ENCODE results near the gene TBC1D5. TPM values are rescaled to one million over a fixed set of nuclear protein-coding genes. Genes with fewer than 3 reads are reported as not detected.
"Not testable (repeated sequence)": the region's sequence is repeated elsewhere in the genome, so short reads cannot be mapped to it uniquely, and the experiment has no call there.

Gene TBC1D5
- total and polyA plus RNA-seq, 12 donors: 6.4 to 108 (median 70.7) TPM

DNA sequence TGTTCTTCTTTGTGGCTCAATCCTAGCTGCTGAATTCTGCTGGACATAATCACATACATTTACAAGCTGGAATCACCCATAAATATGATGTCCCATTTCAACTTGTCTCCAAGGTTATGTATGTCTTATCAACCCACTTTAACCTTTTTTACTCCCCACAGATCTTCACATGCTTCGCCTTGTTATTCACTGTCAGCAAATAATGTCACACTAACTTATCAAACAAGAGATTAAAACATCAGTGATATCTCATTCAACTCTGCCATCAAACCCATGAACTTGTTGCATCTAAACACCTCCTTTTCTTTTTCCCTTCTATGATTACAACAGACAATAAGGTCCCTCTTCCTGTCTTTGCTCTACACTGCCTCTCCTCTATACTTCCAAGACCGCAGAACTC lies 240.7 kb downstream of the TBC1D5 start:
- WGBS, 4 donors: 95 to 97% (median 95%) methylated on average over 2 of the region's 2 CpGs
- peaks cover 16 to 25% of the 10 kb centered on the region in 2 donors for H3K4me1 ChIP-seq (replicated peaks in 1 of 2)
- H3K9me3 ChIP-seq (replicated peaks in 1 of 3): no peaks in the 10 kb centered on the region
- no peak for TF ChIP-seq POLR2A (IDR thresholded peaks at IDR 0.05)
- TF ChIP-seq, protein P1, sequence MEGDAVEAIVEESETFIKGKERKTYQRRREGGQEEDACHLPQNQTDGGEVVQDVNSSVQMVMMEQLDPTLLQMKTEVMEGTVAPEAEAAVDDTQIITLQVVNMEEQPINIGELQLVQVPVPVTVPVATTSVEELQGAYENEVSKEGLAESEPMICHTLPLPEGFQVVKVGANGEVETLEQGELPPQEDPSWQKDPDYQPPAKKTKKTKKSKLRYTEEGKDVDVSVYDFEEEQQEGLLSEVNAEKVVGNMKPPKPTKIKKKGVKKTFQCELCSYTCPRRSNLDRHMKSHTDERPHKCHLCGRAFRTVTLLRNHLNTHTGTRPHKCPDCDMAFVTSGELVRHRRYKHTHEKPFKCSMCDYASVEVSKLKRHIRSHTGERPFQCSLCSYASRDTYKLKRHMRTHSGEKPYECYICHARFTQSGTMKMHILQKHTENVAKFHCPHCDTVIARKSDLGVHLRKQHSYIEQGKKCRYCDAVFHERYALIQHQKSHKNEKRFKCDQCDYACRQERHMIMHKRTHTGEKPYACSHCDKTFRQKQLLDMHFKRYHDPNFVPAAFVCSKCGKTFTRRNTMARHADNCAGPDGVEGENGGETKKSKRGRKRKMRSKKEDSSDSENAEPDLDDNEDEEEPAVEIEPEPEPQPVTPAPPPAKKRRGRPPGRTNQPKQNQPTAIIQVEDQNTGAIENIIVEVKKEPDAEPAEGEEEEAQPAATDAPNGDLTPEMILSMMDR (IDR thresholded peaks at IDR 0.05): no peak
- no peak for DNase-seq
- no peak overlapping the region for H3K4me3 ChIP-seq
- intact Hi-C loops (cut with DNase I): no loop called here
- H3K27ac ChIP-seq: no peak overlapping the region
- H3K36me3 ChIP-seq (replicated peaks in 1 of 2): no peaks in the 10 kb centered on the region
- no peaks in the 10 kb centered on the region for H3K27me3 ChIP-seq

DNA sequence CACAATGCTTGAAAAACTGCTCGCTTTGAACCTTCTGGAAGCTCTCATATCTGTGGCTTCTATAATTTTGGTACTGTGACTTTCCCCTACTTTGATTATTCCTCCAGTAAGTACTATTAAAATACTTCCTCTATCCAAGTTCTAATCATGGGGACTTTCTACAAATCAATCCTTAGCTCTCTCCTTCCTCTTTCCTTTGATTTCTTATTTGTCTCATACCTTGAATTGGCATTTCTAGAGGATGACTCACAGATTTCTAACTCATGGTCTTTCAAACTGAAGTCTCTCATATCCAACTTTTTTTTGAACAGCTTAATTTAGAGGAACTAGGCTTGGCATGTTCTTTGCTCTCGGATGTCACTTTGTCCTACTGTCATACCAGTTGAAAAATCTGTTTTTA lies 241.8 kb downstream of the TBC1D5 start:
- H3K9me3 ChIP-seq (replicated peaks in 1 of 3): no peaks in the 10 kb centered on the region
- TF ChIP-seq, protein P1 (IDR thresholded peaks at IDR 0.05): no peak
- no peak for TF ChIP-seq POLR2A (IDR thresholded peaks at IDR 0.05)
- H3K4me3 ChIP-seq: no peak overlapping the region
- peak overlapping the region in 1 of 5 donors; percentile 14 for H3K27ac ChIP-seq
- peaks cover 16 to 32% of the 10 kb centered on the region in 2 donors for H3K4me1 ChIP-seq (replicated peaks in 1 of 2)
- no peaks in the 10 kb centered on the region for H3K36me3 ChIP-seq (replicated peaks in 1 of 2)
- WGBS, 4 donors: 64 to 68% (median 66%) methylated on average over 2 of the region's 2 CpGs
- no peaks in the 10 kb centered on the region for H3K27me3 ChIP-seq
- no peak for DNase-seq
- intact Hi-C loops (cut with DNase I): no loop called here

DNA sequence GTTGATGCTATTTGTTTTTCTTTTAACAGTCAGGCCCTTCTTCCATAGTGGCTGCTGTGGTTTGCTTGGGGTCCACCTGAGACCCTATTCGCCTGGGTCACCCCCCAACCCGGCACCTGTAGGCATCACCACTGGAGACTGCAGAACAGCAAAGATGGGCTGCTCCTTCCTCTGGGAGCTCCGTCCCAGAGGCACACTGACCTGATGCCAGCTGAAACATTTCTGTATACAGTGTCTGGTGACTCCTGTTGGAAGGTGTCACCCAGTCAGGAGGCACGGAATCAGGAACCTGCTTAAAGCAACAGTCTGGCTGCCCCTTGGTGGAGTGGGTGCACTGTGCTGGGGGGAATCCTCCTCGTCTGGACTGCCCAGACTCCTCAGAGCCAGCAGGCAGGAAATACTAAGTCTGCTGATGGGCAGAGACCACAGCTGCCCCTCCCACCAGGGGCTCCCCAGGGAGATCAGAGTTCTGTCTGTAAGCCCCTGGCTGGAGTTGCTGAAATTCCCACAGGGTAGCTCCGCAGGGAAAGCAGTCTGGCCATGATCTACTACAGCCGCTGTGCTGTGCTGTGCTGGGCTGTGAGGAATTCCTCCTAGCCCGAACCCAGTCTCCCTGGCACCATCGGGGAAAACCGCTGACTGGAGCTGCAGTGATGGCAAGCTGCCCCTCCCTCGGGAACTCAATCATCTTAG lies 248.2 kb downstream of the TBC1D5 start:
- H3K4me3 ChIP-seq: no peak overlapping the region

DNA sequence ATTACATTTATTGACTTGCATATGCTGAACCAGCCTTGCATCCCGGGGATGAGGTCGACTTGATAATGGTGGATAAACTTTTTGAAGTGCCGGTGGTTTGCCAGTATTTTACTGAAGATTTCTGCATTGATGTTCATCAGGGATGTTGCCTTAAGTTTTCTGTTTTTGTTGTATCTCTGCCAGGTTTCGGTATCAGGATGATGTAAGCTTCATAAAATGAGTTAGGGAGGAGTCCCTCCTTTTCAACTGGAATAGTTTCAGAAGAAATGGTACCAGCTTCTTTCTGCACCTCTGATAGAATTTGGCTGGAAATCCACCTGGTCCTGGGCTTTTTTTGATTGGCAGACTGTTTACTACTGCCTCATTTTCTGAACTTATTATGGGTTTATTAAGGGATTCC lies 250.8 kb downstream of the TBC1D5 start:
- peaks cover 0 to 17% (median 0%) of the 10 kb centered on the region in 3 donors for H3K9me3 ChIP-seq (replicated peaks in 1 of 3)
- H3K4me1 ChIP-seq (replicated peaks in 1 of 2): peaks cover 0 to 6% of the 10 kb centered on the region in 2 donors
- DNase-seq: no peak
- no peaks in the 10 kb centered on the region for H3K36me3 ChIP-seq (replicated peaks in 1 of 2)
- H3K27ac ChIP-seq: no peak overlapping the region
- intact Hi-C loops (cut with DNase I): no loop called here
- no peaks in the 10 kb centered on the region for H3K27me3 ChIP-seq
- no peak overlapping the region for H3K4me3 ChIP-seq
- 44 to 69% (median 59%) methylated on average over 4 of the region's 4 CpGs for whole genome bisulfite sequencing, 4 donors
- TF ChIP-seq, protein P1 (IDR thresholded peaks at IDR 0.05): no peak
- TF ChIP-seq POLR2A (IDR thresholded peaks at IDR 0.05): no peak

More for the DNA sequence above, 248.2 kb downstream of the TBC1D5 start:
- no peak for DNase-seq
- no peak for TF ChIP-seq POLR2A (IDR thresholded peaks at IDR 0.05)
- TF ChIP-seq, protein P1 (IDR thresholded peaks at IDR 0.05): no peak
- peaks cover 16 to 18% of the 10 kb centered on the region in 2 donors for H3K4me1 ChIP-seq (replicated peaks in 1 of 2)
- 88 to 100% (median 92%) methylated on average over 4 to 11 of the region's 11 CpGs for WGBS, 4 donors
- H3K36me3 ChIP-seq (replicated peaks in 1 of 2): no peaks in the 10 kb centered on the region
- H3K9me3 ChIP-seq (replicated peaks in 1 of 3): peaks cover 0 to 10% (median 0%) of the 10 kb centered on the region in 3 donors
- no peaks in the 10 kb centered on the region for H3K27me3 ChIP-seq
- intact Hi-C loops (cut with DNase I): no loop called here
- no peak overlapping the region for H3K27ac ChIP-seq

DNA sequence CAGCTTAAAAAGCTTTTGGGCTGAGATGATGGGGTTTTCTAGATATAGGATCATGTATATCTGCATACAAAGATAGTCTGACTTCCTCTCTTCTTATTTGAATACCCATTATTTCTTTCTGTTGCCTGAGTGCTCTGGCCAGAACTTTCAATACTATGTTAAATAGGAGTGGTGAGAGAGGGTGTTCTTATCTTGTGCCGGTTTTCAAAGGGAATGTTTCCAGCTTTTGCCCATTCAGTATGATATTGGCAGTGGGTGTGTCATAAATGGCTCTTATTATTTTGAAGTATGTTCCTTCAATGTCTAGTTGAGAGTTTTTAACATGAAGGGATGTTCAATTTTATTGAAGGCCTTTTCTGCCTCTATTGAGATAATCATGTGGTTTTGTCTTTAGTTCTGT lies 251.2 kb downstream of the TBC1D5 start:
- H3K36me3 ChIP-seq (replicated peaks in 1 of 2); H3K4me3 ChIP-seq; H3K4me1 ChIP-seq (replicated peaks in 1 of 2); H3K27me3 ChIP-seq; H3K27ac ChIP-seq; DNase-seq; intact Hi-C loops (cut with DNase I): not testable (repeated sequence)
- peaks cover 0 to 17% (median 0%) of the 10 kb centered on the region in 3 donors for H3K9me3 ChIP-seq (replicated peaks in 1 of 3)
- WGBS, 4 donors: 88 to 95% (median 94%) methylated on average over 1 of the region's 1 CpG
